ENCODE measurements around the gene RGS18.
"Not testable (repeated sequence)": the region's sequence is repeated elsewhere in the genome, so short reads cannot be mapped to it uniquely, and the experiment has no call there.

Gene RGS18, protein sequence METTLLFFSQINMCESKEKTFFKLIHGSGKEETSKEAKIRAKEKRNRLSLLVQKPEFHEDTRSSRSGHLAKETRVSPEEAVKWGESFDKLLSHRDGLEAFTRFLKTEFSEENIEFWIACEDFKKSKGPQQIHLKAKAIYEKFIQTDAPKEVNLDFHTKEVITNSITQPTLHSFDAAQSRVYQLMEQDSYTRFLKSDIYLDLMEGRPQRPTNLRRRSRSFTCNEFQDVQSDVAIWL

DNA sequence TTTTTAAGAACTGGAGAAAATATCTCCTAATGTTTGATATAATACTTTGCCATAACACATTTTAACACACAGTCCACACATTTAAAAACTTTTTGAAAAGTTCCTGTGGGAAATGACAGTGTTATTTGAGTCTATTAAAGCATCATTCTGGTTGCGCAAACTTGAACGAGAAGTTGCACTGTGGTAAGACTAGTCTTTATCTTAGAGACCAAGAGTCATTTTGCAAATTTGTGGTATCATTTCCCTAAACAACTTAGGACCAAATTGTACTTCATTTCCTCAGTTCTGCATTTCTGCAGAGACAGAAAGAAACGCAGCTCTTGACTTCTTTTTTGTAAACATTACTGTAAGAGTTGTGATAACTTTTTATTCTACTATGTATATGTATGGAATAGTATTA lies at the start of gene RGS18:
Gene RGS18, plus strand, starts transcription at position 282 of the 400 bp plus-strand sequence. CDS start 176 bp downstream, outside the sequence.
- no peak for DNase-seq (ENCODE audit: low read depth)

DNA sequence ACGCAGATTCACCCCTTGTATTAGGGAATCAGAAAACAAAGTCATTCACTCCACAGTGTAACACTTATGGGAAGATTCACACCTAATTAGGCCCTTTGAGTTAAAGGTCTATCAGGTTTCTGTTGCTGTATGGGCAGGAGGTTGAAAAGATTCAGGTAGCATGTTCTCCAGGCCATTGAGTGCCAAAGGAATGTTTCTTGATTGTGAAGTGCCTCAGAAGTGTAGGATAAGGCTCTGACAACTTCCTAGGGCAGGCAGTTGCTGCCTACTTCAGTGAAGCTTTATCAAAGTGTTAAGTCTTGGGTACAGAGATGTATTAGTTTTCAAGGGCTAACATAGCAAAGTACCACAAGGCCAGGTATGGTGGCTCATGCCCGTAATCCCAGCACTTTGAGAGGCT lies 48.7 kb upstream of the RGS18 start:
- DNase-seq (ENCODE audit: low read depth), result no peak

DNA sequence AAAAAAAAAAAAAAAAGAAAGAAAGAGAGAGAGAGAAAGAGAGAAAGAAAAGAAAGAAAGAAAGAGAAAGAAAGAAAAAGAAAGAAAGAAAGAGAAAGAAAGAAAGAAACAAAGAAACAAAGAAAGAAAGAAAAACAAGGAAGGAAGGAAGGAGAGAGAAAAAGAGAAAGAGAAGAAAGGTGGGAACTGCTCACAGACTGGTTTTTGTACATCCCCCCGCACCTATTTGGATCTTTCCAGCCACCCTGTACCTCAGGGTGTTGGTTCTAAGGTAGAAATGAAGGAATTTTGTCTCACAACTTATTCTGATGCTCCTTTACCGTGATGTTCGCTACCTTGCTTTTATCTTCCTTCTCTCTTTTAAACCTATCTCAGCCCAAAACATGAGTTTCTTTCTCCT lies 43.3 kb upstream of the RGS18 start:
- no peak for DNase-seq (ENCODE audit: low read depth)

DNA sequence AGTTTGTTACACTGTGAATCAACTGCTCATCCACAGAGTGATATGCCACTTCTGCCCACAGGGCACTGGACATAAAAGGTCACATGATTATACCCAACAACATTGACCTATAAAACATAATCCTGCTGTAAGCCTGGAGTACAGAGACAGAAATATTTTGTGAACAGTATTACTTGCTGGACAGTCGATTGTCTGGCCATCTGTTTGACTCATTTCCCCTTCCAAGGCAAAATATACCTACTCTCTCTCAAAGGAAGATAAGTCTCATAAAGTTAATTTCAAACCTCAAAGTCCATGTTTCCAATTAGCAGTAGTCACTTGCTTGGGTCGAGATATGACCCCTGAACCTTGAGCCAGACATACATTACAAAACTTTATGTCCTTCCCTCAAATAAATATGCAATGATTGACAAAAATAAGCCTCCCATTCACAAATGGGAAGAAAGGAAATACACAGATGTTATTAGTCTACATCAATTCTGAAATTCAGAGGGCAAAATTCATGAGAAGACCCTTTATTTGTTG lies 39.3 kb upstream of the RGS18 start:
- DNase-seq (ENCODE audit: low read depth), result no peak

DNA sequence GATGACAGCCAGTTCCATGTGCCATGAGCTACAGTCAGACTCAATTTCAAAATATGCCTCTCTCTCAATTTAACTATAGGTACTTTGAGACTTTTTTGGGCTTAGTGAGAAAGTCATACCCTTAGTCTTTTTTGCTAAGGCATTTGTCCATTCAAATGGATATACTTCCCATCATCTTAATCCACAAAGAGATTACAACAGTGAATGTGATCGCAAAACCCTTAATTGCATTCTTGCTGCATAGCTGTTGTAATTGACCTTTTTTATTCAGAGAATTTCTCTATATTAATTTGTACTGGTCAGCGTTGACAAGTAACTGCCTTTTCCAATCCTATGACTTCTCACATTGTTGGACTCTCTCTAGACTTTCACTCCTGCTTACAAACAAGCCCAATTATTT lies 38.6 kb upstream of the RGS18 start:
- DNase-seq (ENCODE audit: low read depth), result no peak

DNA sequence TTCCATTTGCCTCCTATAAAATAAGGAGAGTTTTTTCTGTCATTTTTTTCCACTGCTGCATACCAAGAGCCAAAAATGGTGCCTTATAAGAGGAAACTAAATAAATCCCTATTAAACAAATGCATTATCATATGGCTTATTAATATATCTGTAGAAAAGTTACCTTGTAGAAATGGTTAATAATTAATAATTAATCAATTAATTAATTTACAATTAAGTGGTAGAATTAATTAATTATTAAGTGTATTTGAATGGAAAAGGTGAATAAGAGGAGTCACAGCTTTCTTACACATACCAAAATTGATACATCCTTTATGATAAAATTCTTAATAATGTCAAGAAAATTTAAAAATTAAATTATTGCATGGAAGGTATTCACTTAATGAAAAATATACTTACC lies 35.6 kb upstream of the RGS18 start:
- no peak for DNase-seq (ENCODE audit: low read depth)

DNA sequence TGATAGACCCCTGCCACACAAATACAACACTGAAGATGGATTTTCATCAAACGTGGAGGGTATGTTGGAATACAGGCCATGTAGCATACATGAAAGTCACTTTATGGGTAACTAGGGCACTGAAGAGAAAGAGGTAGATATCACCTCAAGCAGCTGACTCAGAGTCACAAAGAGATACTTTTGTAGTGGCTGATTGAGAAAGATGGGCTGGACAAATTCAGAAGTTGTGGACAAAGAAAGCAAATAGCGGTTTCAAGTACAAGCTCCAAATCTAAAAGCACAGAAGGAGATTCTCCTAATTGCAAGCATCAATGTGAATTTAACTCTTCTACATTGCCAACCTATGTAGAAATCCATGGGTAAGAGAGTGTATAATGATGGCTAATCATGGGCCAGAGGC lies 35.0 kb upstream of the RGS18 start:
- no peak for DNase-seq (ENCODE audit: low read depth)

DNA sequence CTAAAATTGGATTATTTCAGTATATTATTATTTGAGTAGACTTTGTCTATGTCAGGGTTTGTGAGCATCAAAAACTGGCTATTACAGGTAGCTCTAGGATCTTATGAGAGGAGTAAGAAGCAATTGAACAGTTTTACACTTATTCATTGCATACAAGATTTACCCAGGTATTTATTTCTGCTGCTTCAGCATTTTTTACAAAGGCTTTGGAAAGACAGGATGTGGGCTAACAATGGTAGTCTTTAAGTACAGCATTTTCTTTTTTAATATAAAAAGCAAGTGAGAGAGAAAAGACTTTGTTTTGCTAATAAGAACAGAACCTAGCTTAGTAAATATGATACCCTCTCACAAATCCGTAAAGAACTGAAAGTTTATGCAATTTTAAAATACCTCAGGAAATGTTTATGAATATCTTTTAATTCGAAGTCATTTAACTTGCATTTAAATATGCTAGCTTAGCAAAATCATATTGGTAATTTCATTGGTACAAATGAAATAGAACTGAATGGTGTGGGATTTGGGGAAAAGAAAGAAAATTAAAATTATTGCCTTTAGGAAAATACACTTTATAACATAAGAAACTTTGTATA lies 32.1 kb upstream of the RGS18 start:
- no peak for DNase-seq (ENCODE audit: low read depth)

DNA sequence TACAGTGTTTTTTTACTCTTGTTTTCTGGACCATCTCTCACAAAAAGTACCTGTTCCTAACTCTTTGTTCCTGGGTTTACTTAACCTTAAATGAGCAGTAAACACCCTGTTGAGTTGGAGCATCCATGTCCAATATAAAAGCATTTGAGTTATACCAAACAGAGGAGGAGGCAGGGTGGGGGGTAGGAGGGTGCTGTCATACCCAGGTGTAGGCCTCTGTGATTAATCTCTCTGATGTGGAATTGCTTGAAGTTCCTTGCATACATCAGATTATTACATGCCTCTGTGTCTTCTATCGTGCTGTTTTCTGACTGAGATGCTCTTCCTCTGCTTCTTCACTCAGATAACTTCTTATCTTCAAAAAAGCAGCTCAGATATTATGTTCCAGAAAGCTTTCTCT lies 28.1 kb upstream of the RGS18 start:
- DNase-seq (ENCODE audit: low read depth), result no peak

DNA sequence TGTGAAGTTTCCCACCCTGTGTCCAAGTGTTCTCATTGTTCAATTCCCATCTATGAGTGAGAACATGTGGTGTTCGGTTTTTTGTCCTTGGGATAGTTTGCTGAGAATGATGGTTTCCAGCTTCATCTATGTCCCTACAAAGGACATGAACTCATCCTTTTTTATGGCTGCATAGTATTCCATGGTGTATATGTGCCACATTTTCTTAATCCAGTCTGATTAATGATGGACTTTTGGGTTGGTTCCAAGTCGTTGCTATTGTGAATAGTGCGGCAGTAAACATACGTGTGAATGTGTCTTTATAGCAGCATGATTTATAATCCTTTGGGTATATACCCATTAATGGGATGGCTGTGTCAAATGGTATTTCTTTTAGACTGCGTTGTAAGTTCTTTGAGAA lies 27.4 kb upstream of the RGS18 start:
- not testable (repeated sequence) for DNase-seq (ENCODE audit: low read depth)

DNA sequence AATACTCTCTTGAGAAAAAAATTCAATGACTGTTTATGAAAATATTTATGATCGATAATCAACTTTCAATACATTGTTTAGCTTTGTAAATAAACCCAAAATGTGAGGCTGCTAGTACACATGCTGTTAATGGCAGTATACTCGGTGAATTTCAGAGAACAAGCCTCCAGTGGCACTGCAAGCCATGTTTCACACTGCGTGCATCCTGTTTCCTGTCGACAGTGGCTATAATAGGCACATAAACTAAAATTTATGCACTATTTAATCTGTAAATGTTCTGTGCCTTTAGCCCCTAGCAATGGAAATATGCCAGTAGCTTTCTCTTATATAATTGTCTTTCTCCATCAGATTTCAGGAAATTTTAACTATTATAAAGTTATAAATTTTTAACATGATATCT lies 26.3 kb upstream of the RGS18 start:
- no peak for DNase-seq (ENCODE audit: low read depth)

DNA sequence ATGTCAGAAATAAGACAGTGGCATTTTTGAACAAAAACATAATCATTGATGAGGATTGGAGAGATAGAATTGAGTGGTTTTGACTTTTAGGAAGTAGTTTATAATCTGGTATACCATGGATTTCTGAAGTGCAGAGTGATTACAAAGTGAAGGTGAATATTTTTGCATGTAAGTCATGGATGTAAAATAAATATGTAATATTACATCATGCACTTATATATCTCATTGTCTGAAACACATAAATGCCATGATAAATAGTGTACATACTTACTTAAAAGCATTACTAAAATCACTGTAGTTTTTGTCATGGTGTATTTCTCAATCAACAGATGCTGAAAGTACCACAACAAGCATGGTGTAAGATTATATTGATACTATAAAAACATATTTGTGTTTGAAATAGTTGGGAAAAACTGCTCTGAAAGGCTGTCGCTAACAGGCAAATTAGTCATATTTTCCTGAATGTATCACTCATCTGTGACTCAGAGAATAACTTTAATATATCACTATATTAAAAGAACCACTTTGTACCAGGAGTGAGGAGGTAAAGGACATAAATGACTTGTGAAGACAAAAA lies 24.8 kb upstream of the RGS18 start:
- no peak for DNase-seq (ENCODE audit: low read depth)

DNA sequence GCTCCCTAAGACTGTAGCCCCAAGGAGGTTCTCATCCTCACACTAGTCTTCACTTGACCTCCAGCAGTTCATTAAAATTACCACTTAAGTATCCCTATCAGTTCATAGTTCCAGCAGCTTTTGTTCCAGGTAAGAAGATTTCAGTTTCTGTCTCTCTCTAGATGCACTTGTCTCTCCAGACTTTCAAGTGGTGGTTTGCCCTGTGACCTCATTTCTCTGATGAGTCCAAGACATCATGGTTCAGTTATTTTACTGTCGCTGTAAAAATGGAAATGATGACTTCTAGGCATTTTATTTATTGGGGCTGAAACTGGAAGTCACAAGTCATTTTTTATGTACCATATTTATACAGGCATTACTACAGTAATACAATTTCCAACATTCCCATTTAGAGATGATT lies 17.9 kb upstream of the RGS18 start:
- no peak for DNase-seq (ENCODE audit: low read depth)

DNA sequence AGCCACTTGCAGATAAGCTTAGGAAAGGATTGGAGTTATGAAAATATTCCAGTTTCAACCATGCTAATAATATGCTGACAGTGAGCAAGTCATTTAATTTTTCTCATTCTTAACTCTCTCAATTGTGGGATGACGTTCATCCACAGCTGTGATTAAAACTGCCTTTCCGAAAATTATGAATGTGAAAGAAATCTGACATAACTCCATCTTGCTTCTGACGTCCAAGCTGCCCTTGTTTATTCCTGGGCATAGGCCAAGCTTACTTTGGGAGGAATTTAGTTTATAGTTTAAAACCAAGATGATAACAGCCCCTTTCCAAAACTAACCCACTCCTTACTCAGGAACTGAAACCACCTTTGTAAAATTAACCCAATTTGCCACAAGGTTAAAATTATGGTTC lies 11.0 kb upstream of the RGS18 start:
- DNase-seq (ENCODE audit: low read depth), result no peak

DNA sequence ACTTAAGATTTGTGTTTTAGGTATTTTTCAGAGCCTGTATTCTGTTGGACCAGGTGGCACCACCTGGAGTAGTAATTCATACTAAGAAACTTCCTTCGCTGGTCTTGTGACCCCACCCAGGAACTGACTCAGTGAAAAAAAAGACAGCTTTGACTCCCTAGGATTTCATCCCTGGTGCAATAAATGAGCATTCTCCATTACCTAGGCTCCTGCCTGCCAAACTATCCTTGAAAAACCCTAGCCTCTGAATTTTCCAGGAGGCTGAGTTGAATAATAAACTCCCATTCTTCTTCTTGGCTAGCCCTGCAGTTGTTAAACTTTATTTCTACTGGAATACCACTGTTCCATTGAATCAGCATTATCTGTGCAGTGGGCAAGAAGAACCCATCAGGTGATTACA lies 10.6 kb upstream of the RGS18 start:
- DNase-seq (ENCODE audit: low read depth), result no peak

DNA sequence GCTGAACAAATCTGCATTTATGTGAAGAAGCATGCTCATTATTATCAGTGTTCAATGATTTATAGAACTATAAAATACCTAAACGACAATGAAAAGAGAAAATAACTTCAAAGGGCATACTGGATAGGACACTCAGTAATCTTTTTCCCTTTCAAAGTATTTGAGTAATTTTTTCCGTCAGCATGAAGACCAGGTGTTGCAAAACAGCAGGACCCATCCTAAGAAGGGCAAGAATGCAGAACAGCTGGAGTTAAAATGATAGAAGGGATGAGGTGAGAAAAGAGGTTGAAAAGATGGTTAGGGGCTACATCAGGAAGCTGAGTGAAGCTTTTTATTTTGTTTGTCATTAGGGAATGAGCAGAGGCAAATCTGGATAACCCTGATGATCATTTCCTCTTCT lies 7.1 kb upstream of the RGS18 start:
- no peak for DNase-seq (ENCODE audit: low read depth)

DNA sequence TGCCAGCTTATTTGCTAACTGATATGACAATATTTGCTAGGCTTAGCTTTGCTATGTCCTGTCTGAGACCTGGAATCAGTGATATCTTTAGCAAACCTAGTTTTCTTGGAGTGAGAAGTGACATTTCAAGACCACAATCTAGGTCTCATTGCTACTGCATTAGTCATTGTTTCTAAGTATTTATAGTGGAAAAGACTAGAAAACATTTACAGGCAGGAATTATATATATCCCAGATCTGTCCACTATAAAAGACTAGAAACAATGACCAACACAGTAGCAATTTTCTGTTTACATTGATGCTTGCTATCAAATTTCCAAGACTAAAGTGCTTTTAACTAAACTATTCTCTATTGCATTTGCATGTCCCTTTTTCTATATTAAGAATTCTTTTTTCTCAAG lies 5.0 kb upstream of the RGS18 start:
- no peak for DNase-seq (ENCODE audit: low read depth)

DNA sequence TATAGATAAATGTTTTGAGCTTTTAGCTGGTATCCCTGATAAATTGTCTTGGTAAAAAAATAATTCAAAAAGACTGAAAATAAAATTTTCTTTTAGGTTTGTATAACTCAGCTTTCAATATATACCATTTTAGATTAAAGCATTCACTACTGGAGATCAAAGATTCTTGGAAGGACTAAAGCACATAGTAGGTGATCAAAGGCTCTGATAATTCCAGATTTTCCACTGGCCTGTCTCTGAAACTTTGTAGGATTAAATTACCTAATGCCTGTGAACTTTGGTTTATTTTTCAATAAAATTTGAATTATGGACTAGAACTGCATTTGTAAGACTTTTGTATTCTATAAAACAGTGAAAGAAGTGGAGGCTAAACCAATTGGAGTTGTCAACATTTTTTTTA lies 1.2 kb upstream of the RGS18 start:
- DNase-seq (ENCODE audit: low read depth), result no peak

DNA sequence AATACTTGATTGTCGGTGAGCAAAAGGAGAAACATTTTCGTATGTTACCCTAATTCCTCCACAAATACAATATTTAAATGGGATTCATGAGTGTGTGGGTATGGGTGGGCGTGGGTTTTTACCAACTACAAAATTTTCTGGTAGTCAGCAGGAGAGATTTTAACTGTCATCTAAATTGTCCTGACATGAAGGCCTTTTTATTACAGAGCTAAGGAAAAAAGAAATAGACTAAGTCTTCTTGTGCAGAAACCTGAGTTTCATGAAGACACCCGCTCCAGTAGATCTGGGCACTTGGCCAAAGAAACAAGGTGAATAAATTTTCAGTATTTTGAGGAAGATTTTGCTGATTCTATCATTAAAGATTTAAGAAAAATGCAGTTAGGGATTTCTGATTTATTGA lies 752 bp downstream of the RGS18 start:
- DNase-seq (ENCODE audit: low read depth), result no peak

DNA sequence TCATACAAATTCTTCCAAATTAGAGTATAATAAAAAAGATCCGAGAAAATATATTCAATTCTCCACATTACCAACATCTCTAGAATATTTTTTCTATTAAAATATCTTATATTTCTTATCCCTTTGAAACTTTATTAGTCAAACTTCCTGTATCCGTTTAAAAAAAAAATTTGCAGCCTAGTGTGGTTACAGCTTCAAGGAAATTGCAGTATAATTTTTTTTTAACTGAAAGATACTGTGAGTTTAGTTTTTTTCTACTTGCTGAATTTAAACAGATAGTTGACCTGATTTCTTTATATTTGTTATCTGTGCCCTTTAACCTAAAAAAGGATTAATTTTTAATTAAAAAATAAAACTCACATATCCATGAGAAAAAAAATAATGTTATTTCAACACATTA lies 1.5 kb downstream of the RGS18 start:
- DNase-seq (ENCODE audit: low read depth), result no peak

DNA sequence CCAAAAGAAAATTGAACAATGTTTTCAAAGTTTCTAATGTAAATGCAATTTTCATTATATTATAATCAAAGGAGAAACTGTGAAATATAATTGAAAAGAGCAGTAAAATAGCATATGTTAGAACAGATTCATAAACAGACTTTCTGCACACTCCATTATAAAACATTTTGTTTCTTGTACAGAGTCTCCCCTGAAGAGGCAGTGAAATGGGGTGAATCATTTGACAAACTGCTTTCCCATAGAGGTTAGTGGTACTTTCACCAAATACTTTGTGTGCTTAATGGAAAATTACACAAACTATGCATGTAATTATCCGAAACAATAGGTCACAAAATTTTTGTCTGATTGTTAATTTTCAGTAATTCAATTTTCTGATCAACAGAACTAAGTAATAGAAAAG lies 1.9 kb downstream of the RGS18 start:
- DNase-seq (ENCODE audit: low read depth), result no peak

DNA sequence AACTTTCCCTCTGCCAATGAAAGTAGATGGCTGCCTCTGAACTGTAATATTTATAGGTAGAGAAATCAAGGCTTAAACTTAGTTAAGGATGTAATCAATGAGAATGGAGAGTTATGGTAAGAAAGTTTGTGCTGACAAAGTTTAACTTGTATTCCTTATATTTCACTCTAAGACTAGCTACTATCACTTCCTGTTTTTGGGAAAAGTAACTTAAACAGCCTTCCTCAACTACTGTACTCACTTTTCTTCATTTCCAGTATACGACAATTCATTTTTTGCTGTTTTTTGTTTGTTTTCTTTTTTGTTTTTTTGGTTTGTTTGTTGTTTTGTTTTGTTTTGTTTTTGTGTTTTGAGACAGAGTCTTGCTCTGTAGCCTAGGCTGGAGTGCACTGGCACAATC lies 3.7 kb downstream of the RGS18 start:
- DNase-seq (ENCODE audit: low read depth), result no peak

DNA sequence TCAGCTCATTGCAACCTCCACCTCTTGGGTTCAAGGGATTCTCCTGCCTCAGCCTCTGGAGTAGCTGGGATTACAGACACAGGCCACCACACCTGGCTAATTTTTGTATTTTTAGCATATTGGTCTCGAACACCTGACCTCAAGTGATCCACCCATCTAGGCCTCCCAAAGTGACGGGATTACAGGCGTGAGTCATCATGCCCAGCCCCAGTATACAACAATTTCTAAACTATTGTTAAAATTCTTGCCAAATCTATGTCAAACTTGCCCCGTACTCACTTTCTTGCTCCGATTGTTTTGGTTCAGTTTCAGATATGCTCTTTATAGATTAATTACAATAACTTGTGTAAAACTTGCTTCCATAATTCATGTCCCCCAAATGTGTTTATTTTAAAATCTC lies 4.1 kb downstream of the RGS18 start:
- no peak for DNase-seq (ENCODE audit: low read depth)

DNA sequence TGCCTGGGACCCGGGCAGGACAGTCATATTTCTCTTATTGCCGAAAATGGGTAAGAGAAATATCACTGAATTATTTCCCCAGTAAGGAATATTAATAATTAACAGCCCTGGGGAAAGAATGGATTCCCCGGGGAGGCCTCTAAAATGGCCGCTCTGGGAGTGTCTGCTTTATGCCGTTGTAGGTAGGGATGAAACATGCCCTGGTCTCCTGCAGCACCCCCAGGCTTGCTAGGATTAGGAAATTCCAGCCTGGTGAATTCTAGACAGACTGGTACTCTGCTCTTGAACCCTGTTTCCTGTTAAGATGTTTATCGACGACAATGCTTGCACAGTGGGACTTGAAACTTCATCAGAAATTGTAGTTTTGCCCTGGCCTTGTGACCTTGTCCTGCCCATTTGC lies 6.7 kb downstream of the RGS18 start:
- not testable (repeated sequence) for DNase-seq (ENCODE audit: low read depth)

Measured in T-helper 22 cell (primary cell).